K562 (cell line): ENCODE measurements around the gene ISOC1. TPM values are rescaled to one million over a fixed set of nuclear protein-coding genes. Genes with fewer than 3 reads are reported as not detected.

Source experiments
- ATAC-seq: fragments of 200-7000 bp; cut with Tn5 transposase; 3 replicates; pipeline ENCODE4 v1.9.1; 2020; ENCODE audit warnings: moderate library complexity
- BruUV-seq: library from RNA; stranded (reverse); fragments of 400-500 nt; replicated peaks from 2 replicates; lab custom pipeline; 2021; lab: Mats Ljungman, UMichigan
- CTCF ChIA-PET: fragments of 300-600 bp; formaldehyde crosslinking; extraction: SDS; loops from one replicate; lab custom pipeline; 2021; ENCODE audit warnings: low intra/inter-chr PET ratio; lab: Yijun Ruan, JAX
- POLR2A ChIA-PET: fragments of 300-600, 350-650 bp; sonication (Branson Sonifier 250); formaldehyde crosslinking; extraction: SDS; loops from one replicate; lab custom pipeline; 2021; ENCODE audit warnings: antibody characterized with exemption, inconsistent platforms; lab: Yijun Ruan, JAX
- DNase-seq, 4 experiments: peaks; one replicate each; pipeline versions ENCODE4 v3.0.0 to v3.0.0-alpha.2; 2011 to 2018; ENCODE audit warnings: low spot score in 3 of 4, mixed read lengths in 3 of 4; ENCODE audit errors: extremely low read depth in 1 of 4
- FAIRE-seq: peaks from 2 replicates; lab custom pipeline; 2011; peaks lifted over from hg19 to GRCh38; lab: Jason Lieb, UNC
- H2AFZ ChIP-seq: 2 replicates; pipeline ENCODE4 v1.6.0; 2011; ENCODE audit warnings: low read depth, low read length, control low read depth, inconsistent platforms
- H3K27ac ChIP-seq: fragments of 200-600 bp; 3 replicates; pipeline ENCODE4 v1.8.0; 2011; ENCODE audit warnings: low read depth, mild to moderate bottlenecking, control low read depth, inconsistent platforms, low read length, moderate library complexity, mixed read lengths; ENCODE audit errors: extremely low read depth
- H3K27me3 ChIP-seq, 2 experiments: fragments of 300-600 bp in 1 of 2; 2 replicates in 1 of 2; 3 replicates in 1 of 2; pipeline versions ENCODE4 v1.6.0 to v1.8.0; 2011; ENCODE audit warnings: inconsistent platforms in 2 of 2, low read length in 2 of 2, mild to moderate bottlenecking in 1 of 2, mixed read lengths in 1 of 2, moderate library complexity in 1 of 2; ENCODE audit not compliant: control insufficient read depth in 2 of 2, insufficient read depth in 2 of 2
- H3K36me3 ChIP-seq: fragments of 300-600 bp; 3 replicates; pipeline ENCODE4 v1.8.0; 2011; ENCODE audit warnings: mild to moderate bottlenecking, low read length, inconsistent platforms; ENCODE audit not compliant: control insufficient read depth, insufficient read depth
- H3K4me1 ChIP-seq, 2 experiments: fragments of 200-600 bp in 1 of 2; replicated peaks in 1 of 2; 2 replicates in 1 of 2; 3 replicates in 1 of 2; pipeline versions ENCODE4 v1.5.1 to v1.8.0; 2011; ENCODE audit warnings: inconsistent platforms in 2 of 2, low read length in 2 of 2, mild to moderate bottlenecking in 1 of 2, mixed read lengths in 1 of 2, moderate library complexity in 1 of 2; ENCODE audit not compliant: control insufficient read depth in 2 of 2, insufficient read depth in 2 of 2
- H3K4me2 ChIP-seq: 2 replicates; pipeline ENCODE4 v1.6.1; 2011; ENCODE audit warnings: low read length, control low read depth, inconsistent platforms, mixed read lengths; ENCODE audit not compliant: insufficient read depth
- H3K4me3 ChIP-seq: fragments of 200-600 bp; sonication (generic), shearing (Covaris generic); 2 replicates; pipeline ENCODE4 v1.5.1; 2016; ENCODE audit warnings: control low read depth, inconsistent platforms
- H3K79me2 ChIP-seq: fragments of 200-600 bp; 3 replicates; pipeline ENCODE4 v1.8.0; 2011; ENCODE audit warnings: low read length, inconsistent platforms; ENCODE audit not compliant: control insufficient read depth, insufficient read depth
- H3K9ac ChIP-seq, 2 experiments: 2 replicates each; pipeline versions ENCODE4 v1.6.0 to v1.6.1; 2011; ENCODE audit warnings: low read depth in 2 of 2, low read length in 2 of 2, control low read depth in 1 of 2, inconsistent platforms in 1 of 2, mild to moderate bottlenecking in 1 of 2, mixed read lengths in 1 of 2; ENCODE audit not compliant: insufficient read depth in 1 of 2
- H3K9me1 ChIP-seq: one replicate; pipeline ENCODE4 v1.6.0; 2011; ENCODE audit warnings: inconsistent platforms, mild to moderate bottlenecking, low read length, moderate library complexity; ENCODE audit not compliant: control insufficient read depth, insufficient read depth
- H3K9me3 ChIP-seq: replicated peaks from 2 replicates; pipeline ENCODE4 v1.5.1; 2011; ENCODE audit warnings: low read depth, low read length, inconsistent platforms; ENCODE audit not compliant: control insufficient read depth, insufficient read depth
- H4K20me1 ChIP-seq: replicated peaks from 2 replicates; pipeline ENCODE4 v1.6.1; 2011; ENCODE audit warnings: low read length, inconsistent platforms, mixed read lengths; ENCODE audit not compliant: control insufficient read depth, insufficient read depth
- FOS ChIP-seq: IDR thresholded peaks from 3 replicates; pipeline ENCODE4 v1.6.1; 2011; ENCODE audit not compliant: insufficient read length; ENCODE audit errors: extremely low read depth
- YY1 ChIP-seq, 3 experiments: IDR thresholded peaks; 2 replicates each; pipeline ENCODE4 v1.6.1; 2011; ENCODE audit warnings: low read length in 2 of 3, mild to moderate bottlenecking in 2 of 3, moderate library complexity in 2 of 3, borderline replicate concordance in 1 of 3, control low read depth in 1 of 3, low read depth in 1 of 3; ENCODE audit not compliant: insufficient read depth in 3 of 3, insufficient replicate concordance in 2 of 3, control insufficient read depth in 1 of 3, insufficient read length in 1 of 3; ENCODE audit errors: extremely low read depth in 1 of 3
- ZNF589 ChIP-seq: fragments of 200-800 bp; sonication (Bioruptor generic); IDR thresholded peaks from 2 replicates; pipeline ENCODE4 v1.6.1; 2016; ENCODE audit warnings: low read depth, missing genetic modification characterization, missing compliant biosample characterization
- WGBS: fragments of 100-300 bp; shearing (Covaris generic); methylation state at CpG from one replicate; pipeline ENCODE4 v1.1.6; 2016; ENCODE audit warnings: low coverage, mixed read lengths; ENCODE audit not compliant: insufficient coverage; ENCODE audit errors: missing lambda C conversion rate; 5-methylcytosine and 5-hydroxymethylcytosine counted together
- in situ Hi-C: fragments of 300-500 bp; cut with MboI; formaldehyde crosslinking; loops from 4 replicates; pipeline ENCODE4 v1.15.0; 2018; ENCODE audit warnings: inconsistent platforms, mixed read lengths
- intact Hi-C: fragments of 100-400 bp; cut with micrococcal nuclease; formaldehyde crosslinking; loops from 2 replicates; pipeline ENCODE4 v1.14.2; 2022
- polyA plus RNA-seq, 8 experiments: library from polyadenylated mRNA; depleted of rRNA in 4 of 8; stranded (reverse) in 5 of 8; unstranded in 3 of 8; fragments of >200 nt; fragmentation: Nextera tagmentation in 2 of 8; fragmentation: Illumina TruSeq in 1 of 8; extraction: Ambion mirVana in 2 of 8; extraction: Trizol in 1 of 8; gene quantifications; 2 replicates each; pipeline versions ENCODE4 v1.2.1 to v1.2.3, GENCODE V29; 2011 to 2014; ENCODE audit warnings: inconsistent platforms in 1 of 8, missing spikeins in 1 of 8
- total RNA-seq, 7 experiments: library from RNA; depleted of rRNA in 6 of 7; stranded (reverse); fragments of >200 nt in 6 of 7; fragmentation: Illumina TruSeq in 2 of 7; extraction: Trizol in 2 of 7; gene quantifications; 2 replicates each; pipeline versions ENCODE4 v1.2.1 to v1.2.3, GENCODE V29; 2011 to 2021; ENCODE audit warnings: low replicate concordance in 1 of 7

The ISOC1 gene
- total and polyA plus RNA-seq, 9 of the 15 experiments (the other 6 are each of a cell fraction or from before 2014, with no cell fraction given) = 14.0 to 67.9 (median 51.3) TPM

GRCh38 chr5:129077433-129078075 lies 17.0 kb upstream of the ISOC1 start:
- 50% methylated on average over 3 of the region's 3 CpGs for WGBS
- no peak overlapping the region for H2AFZ ChIP-seq
- H3K4me2 ChIP-seq = no peak overlapping the region
- no TSS peak for BruUV-seq
- DNase-seq (no peak), ATAC-seq (no peak), FAIRE-seq (no peak)
- H3K4me1 ChIP-seq = peaks cover 6 to 40% of the 10 kb centered on the region in 2 experiments; a peak in 4 of 5 replicates
- no peak overlapping the region for H3K4me3 ChIP-seq
- TF ChIP-seq FOS (no peak), YY1 (IDR thresholded peaks at IDR 0.05; ENCODE audit: borderline replicate concordance in 1 of 3, control insufficient read depth in 1 of 3, extremely low read depth in 1 of 3, insufficient read depth in 3 of 3, insufficient read length in 1 of 3, insufficient replicate concordance in 2 of 3, low read depth in 1 of 3, low read length in 2 of 3) (no peak), ZNF589 (no peak)
- in situ Hi-C loops = loop anchor here (5.0 to 25.0 kb wide), 2 partner anchors 95 to 1540 kb away; no protein-coding TSS in a partner anchor
- no peaks in the 10 kb centered on the region for H3K9me1 ChIP-seq
- H3K27ac ChIP-seq = no peak overlapping the region; the same call in 2 of the 3 replicates
- intact Hi-C loops = loop anchor here (2.0 kb wide), 1 partner anchor 17 kb away; the partner anchor contains the start of gene ISOC1
- H3K79me2 ChIP-seq = no peaks in the 10 kb centered on the region
- CTCF ChIA-PET = no interaction called here
- H3K9me3 ChIP-seq = no peaks in the 10 kb centered on the region
- POLR2A ChIA-PET = interaction anchor here (1.1 kb wide), 1 partner anchor 40 kb away, joined by 4 read pairs; no protein-coding TSS in a partner anchor
- H3K27me3 ChIP-seq = no peaks in the 10 kb centered on the region
- no peaks in the 10 kb centered on the region for H4K20me1 ChIP-seq
- H3K36me3 ChIP-seq = no peaks in the 10 kb centered on the region
- no peak overlapping the region for H3K9ac ChIP-seq
